GM12874 (cell line): ENCODE data around the gene PPY.

ENCODE experiments used
- TF ChIP-seq, protein P1 (sequence below): IDR thresholded peaks from 2 replicates; pipeline ENCODE4 v1.5.1; 2011; ENCODE audit warnings: low read depth, mild to moderate bottlenecking, control low read depth, low read length, moderate library complexity; ENCODE audit not compliant: insufficient read depth

Gene PPY

DNA sequence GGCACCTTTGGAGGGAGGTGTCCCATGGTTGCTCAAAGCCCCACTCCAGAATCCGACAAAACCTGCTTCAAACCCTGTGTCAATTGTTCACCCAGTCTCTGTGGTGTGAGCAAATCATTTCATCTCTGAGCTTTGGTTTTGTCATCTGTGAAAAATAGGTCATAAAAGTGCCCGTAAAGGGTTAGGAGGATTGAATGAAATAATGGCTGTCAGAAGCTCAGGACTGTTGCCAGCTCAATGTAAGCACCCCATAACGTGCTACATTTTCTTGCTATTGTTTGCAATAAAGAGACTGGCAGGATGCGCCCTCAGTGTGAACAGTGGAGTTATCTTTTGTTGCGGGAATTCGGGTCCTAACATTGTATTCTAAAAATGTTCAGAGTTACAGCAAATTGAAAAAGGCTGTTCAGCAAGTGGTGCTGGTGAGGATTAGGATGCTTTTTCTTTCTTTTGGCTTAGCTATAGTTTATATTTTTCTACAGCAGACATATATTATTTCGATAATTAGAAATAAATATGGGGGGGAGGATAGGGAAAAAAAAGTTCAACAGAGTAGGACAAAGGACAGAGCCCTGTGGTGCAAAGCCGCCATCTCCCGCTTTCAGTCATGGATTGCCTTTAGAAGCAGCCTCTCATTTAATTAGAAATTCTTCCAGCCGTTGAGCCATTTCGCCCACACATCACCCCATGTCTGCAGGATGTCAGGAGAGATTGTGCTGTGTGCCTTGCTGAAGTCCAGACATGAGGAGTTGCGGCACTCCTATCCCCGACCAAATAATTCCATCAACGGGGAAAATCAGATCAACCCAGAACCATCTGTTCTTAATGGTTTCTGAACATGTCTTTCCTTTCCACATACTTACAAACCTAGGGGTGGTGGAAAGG lies 32.3 kb upstream of the PPY start:
- TF ChIP-seq, protein P1, sequence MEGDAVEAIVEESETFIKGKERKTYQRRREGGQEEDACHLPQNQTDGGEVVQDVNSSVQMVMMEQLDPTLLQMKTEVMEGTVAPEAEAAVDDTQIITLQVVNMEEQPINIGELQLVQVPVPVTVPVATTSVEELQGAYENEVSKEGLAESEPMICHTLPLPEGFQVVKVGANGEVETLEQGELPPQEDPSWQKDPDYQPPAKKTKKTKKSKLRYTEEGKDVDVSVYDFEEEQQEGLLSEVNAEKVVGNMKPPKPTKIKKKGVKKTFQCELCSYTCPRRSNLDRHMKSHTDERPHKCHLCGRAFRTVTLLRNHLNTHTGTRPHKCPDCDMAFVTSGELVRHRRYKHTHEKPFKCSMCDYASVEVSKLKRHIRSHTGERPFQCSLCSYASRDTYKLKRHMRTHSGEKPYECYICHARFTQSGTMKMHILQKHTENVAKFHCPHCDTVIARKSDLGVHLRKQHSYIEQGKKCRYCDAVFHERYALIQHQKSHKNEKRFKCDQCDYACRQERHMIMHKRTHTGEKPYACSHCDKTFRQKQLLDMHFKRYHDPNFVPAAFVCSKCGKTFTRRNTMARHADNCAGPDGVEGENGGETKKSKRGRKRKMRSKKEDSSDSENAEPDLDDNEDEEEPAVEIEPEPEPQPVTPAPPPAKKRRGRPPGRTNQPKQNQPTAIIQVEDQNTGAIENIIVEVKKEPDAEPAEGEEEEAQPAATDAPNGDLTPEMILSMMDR, result no peak

DNA sequence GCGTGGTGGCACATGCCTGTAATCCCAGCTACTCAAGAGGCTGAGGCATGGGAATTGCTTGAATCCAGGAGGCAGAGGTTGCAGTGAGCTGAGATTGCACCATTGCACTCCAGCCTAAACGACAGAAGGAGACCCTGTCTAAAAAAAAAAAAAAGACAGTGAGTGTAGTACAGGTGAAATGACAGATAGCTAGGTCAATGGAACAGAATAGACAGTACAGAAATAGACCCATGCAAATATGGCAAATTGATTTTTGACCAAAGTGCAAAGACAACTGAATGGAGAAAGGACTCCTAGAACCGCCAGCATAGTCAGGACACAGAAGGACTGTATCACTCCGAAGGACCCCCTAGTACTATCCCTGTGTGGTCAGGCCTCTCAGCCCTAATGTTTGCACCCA lies 28.1 kb upstream of the PPY start:
- TF ChIP-seq, protein P1, result no peak

DNA sequence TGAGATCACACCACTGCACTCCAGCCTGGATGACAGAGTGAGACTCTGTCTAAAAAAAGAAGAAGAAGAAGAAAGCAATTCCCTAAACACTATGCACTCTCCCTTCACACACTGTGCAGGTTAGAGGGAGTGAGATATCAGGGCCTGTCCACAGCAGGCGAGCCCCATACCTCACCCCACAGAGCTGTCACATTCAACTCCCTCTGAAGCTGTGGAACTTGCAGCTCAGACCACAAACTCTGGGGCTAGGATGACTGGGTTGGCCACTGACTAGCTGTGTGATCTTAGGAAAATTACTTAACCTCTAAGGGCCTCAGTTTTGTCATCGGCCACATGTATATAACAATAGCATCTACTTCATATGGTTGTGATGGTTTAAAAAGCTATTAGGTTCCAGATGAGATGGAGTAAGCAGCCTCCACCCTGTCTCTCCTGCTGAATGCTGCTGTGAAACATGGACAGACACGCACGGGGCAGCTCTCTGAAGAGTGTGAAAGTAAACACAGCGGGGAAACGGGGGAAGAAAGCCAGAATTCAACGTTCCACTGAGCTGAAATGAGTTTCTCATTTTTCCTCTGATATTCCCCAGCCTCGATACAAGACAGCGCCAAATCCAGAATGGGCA lies 25.1 kb upstream of the PPY start:
- TF ChIP-seq, protein P1, result no peak

GRCh38 chr17:43966276-43966675 lies 24.0 kb upstream of the PPY start:
- TF ChIP-seq, protein P1, result no peak

GRCh38 chr17:43962479-43962878 lies 20.2 kb upstream of the PPY start:
- TF ChIP-seq, protein P1, result no peak

DNA sequence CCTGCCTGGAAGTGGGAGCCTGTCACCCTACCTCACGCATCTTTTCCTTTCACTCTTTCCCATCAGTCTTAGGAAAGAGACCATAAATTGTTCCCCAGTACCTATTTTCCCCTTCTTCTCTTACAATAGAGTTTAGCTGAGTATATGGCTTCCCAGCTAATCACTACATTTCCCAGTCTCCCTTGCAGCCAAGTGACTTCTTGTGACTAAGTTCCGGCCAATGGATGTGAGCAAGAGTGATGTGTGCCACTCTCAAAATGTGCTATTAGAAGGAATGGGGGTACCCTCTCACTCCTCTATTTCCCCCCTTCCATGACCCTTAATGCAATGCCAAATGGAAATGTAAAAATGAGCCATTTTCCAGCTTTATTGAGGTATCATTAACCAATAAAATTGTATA lies 19.7 kb upstream of the PPY start:
- TF ChIP-seq, protein P1, result no peak

GRCh38 chr17:43958748-43959352 lies 16.6 kb upstream of the PPY start:
- TF ChIP-seq, protein P1, result no peak
